WTC11 (cell line): ENCODE data around the gene RFX8. TPM values are rescaled to one million over a fixed set of nuclear protein-coding genes. Genes with fewer than 3 reads are reported as not detected.

Experiments used
- ATAC-seq: fragments of 200-7000 bp; cut with Tn5 transposase; 2 replicates; pipeline ENCODE4 v1.10.0; 2021; ENCODE audit warnings: mild to moderate bottlenecking, moderate library complexity
- CTCF ChIA-PET: fragments of 300-600 bp; sonication (Branson Sonifier 250); formaldehyde crosslinking; loops from one replicate; lab custom pipeline; 2021; ENCODE audit warnings: antibody characterized with exemption; lab: Charles Lee
- POLR2A ChIA-PET: fragments of 350-600 bp; sonication (Branson Sonifier 250); formaldehyde crosslinking; loops from one replicate; lab custom pipeline; 2021; ENCODE audit warnings: antibody characterized with exemption; lab: Charles Lee
- DNase-seq: peaks from one replicate; pipeline ENCODE4 v3.0.0; 2021; ENCODE audit warnings: low spot score
- H3K27ac Mint-ChIP-seq: 2 replicates; pipeline ENCODE4 v1.8.0; 2021; ENCODE audit warnings: mixed read lengths
- H3K27me3 Mint-ChIP-seq: 2 replicates; pipeline ENCODE4 v1.8.0; 2021; ENCODE audit warnings: low read depth, mild to moderate bottlenecking, moderate library complexity, mixed read lengths
- H3K36me3 Mint-ChIP-seq: 2 replicates; pipeline ENCODE4 v1.8.0; 2021; ENCODE audit warnings: mixed read lengths
- H3K4me1 Mint-ChIP-seq: 2 replicates; pipeline ENCODE4 v1.8.0; 2022; ENCODE audit warnings: mixed read lengths
- H3K4me3 Mint-ChIP-seq: 2 replicates; pipeline ENCODE4 v1.8.0; 2021; ENCODE audit warnings: mild to moderate bottlenecking, moderate library complexity, mixed read lengths
- H3K9me3 Mint-ChIP-seq: 2 replicates; pipeline ENCODE4 v1.8.0; 2021; ENCODE audit warnings: mixed read lengths
- CBFB ChIP-seq: sonication (generic); formaldehyde crosslinking; IDR thresholded peaks from 2 replicates; pipeline ENCODE4 v1.8.1; 2022; ENCODE audit warnings: mild to moderate bottlenecking, low read depth, missing genetic modification reagents
- FOXP4 ChIP-seq: sonication (generic); formaldehyde crosslinking; IDR thresholded peaks from 2 replicates; pipeline ENCODE4 v1.8.0; 2022; ENCODE audit warnings: mild to moderate bottlenecking, missing genetic modification reagents
- KAT7 ChIP-seq: sonication (generic); formaldehyde crosslinking; IDR thresholded peaks from 2 replicates; pipeline ENCODE4 v1.8.1; 2023; ENCODE audit warnings: missing genetic modification reagents, mild to moderate bottlenecking, borderline replicate concordance
- NFATC4 ChIP-seq: fragments of 250-450 bp; sonication (Bioruptor Pico); IDR thresholded peaks from 2 replicates; pipeline ENCODE4 v1.9.0; 2021; ENCODE audit warnings: mild to moderate bottlenecking
- NR2C2 ChIP-seq: sonication (generic); formaldehyde crosslinking; IDR thresholded peaks from 2 replicates; pipeline ENCODE4 v1.8.0; 2022; ENCODE audit warnings: mild to moderate bottlenecking, missing genetic modification reagents
- OVOL2 ChIP-seq: fragments of 250-450 bp; sonication (Bioruptor Pico); IDR thresholded peaks from 2 replicates; pipeline ENCODE4 v1.9.0; 2021; ENCODE audit warnings: mild to moderate bottlenecking, borderline replicate concordance
- PREB ChIP-seq: sonication (generic); formaldehyde crosslinking; IDR thresholded peaks from 2 replicates; pipeline ENCODE4 v1.8.1; 2022; ENCODE audit warnings: mild to moderate bottlenecking, missing genetic modification reagents, moderate library complexity, borderline replicate concordance
- SOX15 ChIP-seq: fragments of 250-450 bp; sonication (Bioruptor Pico); IDR thresholded peaks from 2 replicates; pipeline ENCODE4 v1.9.0; 2021; ENCODE audit warnings: mild to moderate bottlenecking
- SP1 ChIP-seq: sonication (generic); formaldehyde crosslinking; conservative IDR thresholded peaks from 2 replicates; pipeline ENCODE4 v1.8.1; 2022; ENCODE audit warnings: missing genetic modification reagents
- ZMAT4 ChIP-seq: fragments of 250-450 bp; sonication (Bioruptor Pico); IDR thresholded peaks from 2 replicates; pipeline ENCODE4 v1.9.0; 2021; ENCODE audit warnings: mild to moderate bottlenecking
- ZNF121 ChIP-seq: sonication (generic); formaldehyde crosslinking; IDR thresholded peaks from 2 replicates; pipeline ENCODE4 v1.8.0; 2023; ENCODE audit warnings: missing genetic modification reagents
- ZNF138 ChIP-seq: sonication (generic); formaldehyde crosslinking; conservative IDR thresholded peaks from 2 replicates; pipeline ENCODE4 v1.8.1; 2022; ENCODE audit warnings: mild to moderate bottlenecking, moderate library complexity, missing genetic modification reagents
- ZNF396 ChIP-seq: fragments of 250-450 bp; sonication (Bioruptor Pico); IDR thresholded peaks from 2 replicates; pipeline ENCODE4 v1.8.0; 2021; ENCODE audit warnings: mild to moderate bottlenecking, moderate library complexity, borderline replicate concordance
- ZNF532 ChIP-seq: fragments of 250-450 bp; sonication (Bioruptor Pico); IDR thresholded peaks from 2 replicates; pipeline ENCODE4 v1.9.0; 2021; ENCODE audit warnings: mild to moderate bottlenecking, borderline replicate concordance
- total RNA-seq: library from RNA; stranded (reverse); gene quantifications from 3 replicates; pipeline ENCODE4 v1.2.3, GENCODE V29; 2021
- TF ChIP-seq, protein P1 (sequence below): fragments of 250-450 bp; sonication (Bioruptor Pico); IDR thresholded peaks from 2 replicates; pipeline ENCODE4 v1.9.0; 2021; ENCODE audit warnings: moderate library complexity, mild to moderate bottlenecking, inconsistent platforms, borderline replicate concordance
- TF ChIP-seq, protein P2 (sequence below): sonication (generic); formaldehyde crosslinking; IDR thresholded peaks from 2 replicates; pipeline ENCODE4 v1.8.1; 2022; ENCODE audit warnings: low read depth, mild to moderate bottlenecking, moderate library complexity, missing genetic modification reagents, borderline replicate concordance
- TF ChIP-seq, protein P3 (sequence below): sonication (generic); formaldehyde crosslinking; IDR thresholded peaks from 2 replicates; pipeline ENCODE4 v1.8.1; 2022; ENCODE audit warnings: low read depth, missing genetic modification reagents, borderline replicate concordance
- TF ChIP-seq, protein P4 (sequence below): sonication (generic); formaldehyde crosslinking; conservative IDR thresholded peaks from 2 replicates; pipeline ENCODE4 v1.8.1; 2022; ENCODE audit warnings: mild to moderate bottlenecking, missing genetic modification reagents
- TF ChIP-seq, protein P5 (sequence below): fragments of 250-450 bp; sonication (Bioruptor Pico); conservative IDR thresholded peaks from 2 replicates; pipeline ENCODE4 v1.9.0; 2021; ENCODE audit warnings: mild to moderate bottlenecking
- TF ChIP-seq, protein P6 (sequence below): sonication (generic); formaldehyde crosslinking; IDR thresholded peaks from 2 replicates; pipeline ENCODE4 v1.8.1; 2022; ENCODE audit warnings: missing genetic modification reagents, borderline replicate concordance

Gene RFX8
- total RNA-seq, 1 experiment from 2014 or later, result 0.28 TPM

DNA sequence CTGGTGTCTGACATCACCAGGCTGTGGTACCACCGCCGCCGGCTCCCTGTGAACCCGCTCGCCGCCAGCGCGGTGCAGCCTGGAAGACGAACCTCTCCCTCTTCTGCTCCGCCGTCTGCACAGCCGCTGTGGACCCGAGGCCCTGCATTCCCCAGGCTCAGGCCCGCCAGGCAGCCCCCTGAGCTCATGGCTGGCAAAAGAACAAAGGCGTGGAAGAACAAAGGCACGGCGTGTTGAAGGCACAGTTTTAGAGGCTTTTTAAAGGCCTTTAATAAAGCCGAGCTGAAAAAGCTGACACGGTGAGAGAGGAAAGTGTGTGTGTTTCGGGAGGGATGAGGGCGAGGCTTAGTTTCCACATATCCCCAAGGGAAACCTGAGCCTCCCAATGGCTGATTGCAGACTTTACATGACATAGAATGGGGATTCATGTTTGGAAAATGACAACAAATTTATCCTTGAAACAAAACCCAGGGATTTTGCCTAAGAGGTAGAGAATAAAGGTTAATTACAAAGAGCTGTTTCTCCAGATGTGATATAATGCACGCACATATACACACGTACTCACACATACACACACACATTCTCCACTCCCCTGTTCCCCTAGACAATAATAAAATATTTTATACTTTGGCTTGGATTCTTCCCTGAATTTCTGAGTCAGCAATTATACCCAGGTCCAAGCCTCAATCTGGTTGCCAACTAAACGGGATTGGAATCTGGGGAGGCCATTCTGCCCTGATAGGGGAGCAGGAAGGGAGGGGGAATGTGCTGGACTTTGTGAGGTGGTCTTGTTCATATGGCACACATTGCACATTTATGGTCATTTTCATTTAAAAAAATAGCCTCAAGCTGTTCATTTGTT, 39.7 kb downstream of the RFX8 start:
- H3K4me1 Mint-ChIP-seq, result peaks cover 16% of the 10 kb centered on the region
- H3K9me3 Mint-ChIP-seq, result no peaks in the 10 kb centered on the region
- TF ChIP-seq CBFB (CRISPR knock-in tag) (no peak), ZNF396 (no peak), ZNF532 (CRISPR knock-in tag) (no peak), OVOL2 (CRISPR knock-in tag) (no peak), FOXP4 (CRISPR knock-in tag) (no peak), KAT7 (CRISPR knock-in tag) (no peak), ZMAT4 (CRISPR knock-in tag) (no peak), NR2C2 (CRISPR knock-in tag) (no peak), PREB (CRISPR knock-in tag) (no peak), SOX15 (CRISPR knock-in tag) (no peak), SP1 (CRISPR knock-in tag) (no peak), NFATC4 (CRISPR knock-in tag) (no peak), ZNF138 (CRISPR knock-in tag) (no peak), ZNF121 (CRISPR knock-in tag) (no peak)
- TF ChIP-seq, protein P1, sequence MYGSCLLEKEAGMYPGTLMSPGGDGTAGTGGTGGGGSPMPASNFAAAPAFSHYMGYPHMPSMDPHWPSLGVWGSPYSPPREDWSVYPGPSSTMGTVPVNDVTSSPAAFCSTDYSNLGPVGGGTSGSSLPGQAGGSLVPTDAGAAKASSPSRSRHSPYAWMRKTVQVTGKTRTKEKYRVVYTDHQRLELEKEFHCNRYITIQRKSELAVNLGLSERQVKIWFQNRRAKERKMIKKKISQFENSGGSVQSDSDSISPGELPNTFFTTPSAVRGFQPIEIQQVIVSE (CRISPR knock-in tag), result no peak
- TF ChIP-seq, protein P2, sequence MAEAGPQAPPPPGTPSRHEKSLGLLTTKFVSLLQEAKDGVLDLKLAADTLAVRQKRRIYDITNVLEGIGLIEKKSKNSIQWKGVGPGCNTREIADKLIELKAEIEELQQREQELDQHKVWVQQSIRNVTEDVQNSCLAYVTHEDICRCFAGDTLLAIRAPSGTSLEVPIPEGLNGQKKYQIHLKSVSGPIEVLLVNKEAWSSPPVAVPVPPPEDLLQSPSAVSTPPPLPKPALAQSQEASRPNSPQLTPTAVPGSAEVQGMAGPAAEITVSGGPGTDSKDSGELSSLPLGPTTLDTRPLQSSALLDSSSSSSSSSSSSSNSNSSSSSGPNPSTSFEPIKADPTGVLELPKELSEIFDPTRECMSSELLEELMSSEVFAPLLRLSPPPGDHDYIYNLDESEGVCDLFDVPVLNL, result no peak
- TF ChIP-seq, protein P3, sequence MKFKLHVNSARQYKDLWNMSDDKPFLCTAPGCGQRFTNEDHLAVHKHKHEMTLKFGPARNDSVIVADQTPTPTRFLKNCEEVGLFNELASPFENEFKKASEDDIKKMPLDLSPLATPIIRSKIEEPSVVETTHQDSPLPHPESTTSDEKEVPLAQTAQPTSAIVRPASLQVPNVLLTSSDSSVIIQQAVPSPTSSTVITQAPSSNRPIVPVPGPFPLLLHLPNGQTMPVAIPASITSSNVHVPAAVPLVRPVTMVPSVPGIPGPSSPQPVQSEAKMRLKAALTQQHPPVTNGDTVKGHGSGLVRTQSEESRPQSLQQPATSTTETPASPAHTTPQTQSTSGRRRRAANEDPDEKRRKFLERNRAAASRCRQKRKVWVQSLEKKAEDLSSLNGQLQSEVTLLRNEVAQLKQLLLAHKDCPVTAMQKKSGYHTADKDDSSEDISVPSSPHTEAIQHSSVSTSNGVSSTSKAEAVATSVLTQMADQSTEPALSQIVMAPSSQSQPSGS, result no peak
- TF ChIP-seq, protein P4, sequence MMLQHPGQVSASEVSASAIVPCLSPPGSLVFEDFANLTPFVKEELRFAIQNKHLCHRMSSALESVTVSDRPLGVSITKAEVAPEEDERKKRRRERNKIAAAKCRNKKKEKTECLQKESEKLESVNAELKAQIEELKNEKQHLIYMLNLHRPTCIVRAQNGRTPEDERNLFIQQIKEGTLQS (CRISPR knock-in tag), result no peak
- TF ChIP-seq, protein P5, sequence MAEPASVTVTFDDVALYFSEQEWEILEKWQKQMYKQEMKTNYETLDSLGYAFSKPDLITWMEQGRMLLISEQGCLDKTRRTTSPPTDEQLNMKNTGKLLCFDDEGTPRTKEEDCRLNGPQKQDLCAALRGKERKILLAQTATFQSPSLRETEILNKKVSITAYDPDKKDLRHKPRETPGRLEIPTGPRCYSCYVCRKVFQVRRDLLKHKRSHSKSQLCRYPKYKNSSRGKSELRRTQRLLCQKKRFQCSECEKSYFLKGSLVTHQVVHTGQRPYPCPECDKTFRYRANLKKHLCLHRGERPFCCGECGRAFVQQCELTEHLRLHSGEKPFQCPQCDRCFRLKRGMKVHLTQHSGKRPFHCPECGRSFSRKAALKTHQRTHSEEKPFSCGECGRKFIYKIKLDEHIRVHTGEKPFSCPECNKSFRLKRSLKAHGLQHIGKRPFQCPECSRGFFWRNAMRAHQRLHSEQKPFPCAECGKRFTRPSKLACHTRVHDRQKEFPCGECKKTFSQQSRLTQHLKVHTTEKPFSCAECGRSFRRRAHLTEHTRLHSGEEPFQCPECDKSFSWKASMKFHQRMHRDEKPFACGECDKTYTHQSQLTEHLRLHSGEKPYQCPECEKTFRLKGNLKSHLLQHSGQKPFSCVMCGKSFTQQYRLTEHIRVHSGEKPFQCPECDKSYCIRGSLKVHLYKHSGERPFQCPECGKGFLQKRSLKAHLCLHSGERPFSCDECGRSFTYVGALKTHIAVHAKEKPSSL, result no peak
- TF ChIP-seq, protein P6, sequence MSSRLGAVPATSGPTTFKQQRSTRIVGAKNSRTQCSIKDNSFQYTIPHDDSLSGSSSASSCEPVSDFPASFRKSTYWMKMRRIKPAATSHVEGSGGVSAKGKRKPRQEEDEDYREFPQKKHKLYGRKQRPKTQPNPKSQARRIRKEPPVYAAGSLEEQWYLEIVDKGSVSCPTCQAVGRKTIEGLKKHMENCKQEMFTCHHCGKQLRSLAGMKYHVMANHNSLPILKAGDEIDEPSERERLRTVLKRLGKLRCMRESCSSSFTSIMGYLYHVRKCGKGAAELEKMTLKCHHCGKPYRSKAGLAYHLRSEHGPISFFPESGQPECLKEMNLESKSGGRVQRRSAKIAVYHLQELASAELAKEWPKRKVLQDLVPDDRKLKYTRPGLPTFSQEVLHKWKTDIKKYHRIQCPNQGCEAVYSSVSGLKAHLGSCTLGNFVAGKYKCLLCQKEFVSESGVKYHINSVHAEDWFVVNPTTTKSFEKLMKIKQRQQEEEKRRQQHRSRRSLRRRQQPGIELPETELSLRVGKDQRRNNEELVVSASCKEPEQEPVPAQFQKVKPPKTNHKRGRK (CRISPR knock-in tag), result no peak
- ATAC-seq, result peak; percentile 94
- POLR2A ChIA-PET, result no interaction called here
- no peaks in the 10 kb centered on the region for H3K36me3 Mint-ChIP-seq
- no peak overlapping the region; the same call in 1 of the 2 replicates for H3K27ac Mint-ChIP-seq
- peak; percentile 67 for DNase-seq
- peak overlapping the region; percentile 50 for H3K4me3 Mint-ChIP-seq
- CTCF ChIA-PET, result interaction anchor here (1.0 to 1.8 kb wide), 4 partner anchors 16 to 291 kb away, joined by 3 to 7 read pairs (median 4); no protein-coding TSS in a partner anchor
- peaks cover 3% of the 10 kb centered on the region; the same call in 1 of the 2 replicates for H3K27me3 Mint-ChIP-seq
